Neural cell (in vitro differentiated cells): ENCODE results near the gene ALOXE3. TPM values are rescaled to one million over a fixed set of nuclear protein-coding genes. Genes with fewer than 3 reads are reported as not detected.

Experiments used
- H2AFZ ChIP-seq: fragments of 200-600, 300-800 bp; sonication (generic), shearing (Covaris generic); 2 replicates; pipeline ENCODE4 v1.6.0; 2014; ENCODE audit warnings: low read depth, mild to moderate bottlenecking, antibody characterized with exemption, low read length, moderate library complexity
- H3F3A ChIP-seq: fragments of 200-600 bp; shearing (Covaris generic); 2 replicates; pipeline ENCODE4 v1.6.1; 2016; ENCODE audit warnings: mild to moderate bottlenecking, moderate library complexity, mixed read lengths, antibody characterized with exemption, low read length; ENCODE audit not compliant: insufficient read depth, poor library complexity, severe bottlenecking
- H3K27ac ChIP-seq: fragments of 200-600, 300-800 bp; sonication (generic), shearing (Covaris generic); 2 replicates; pipeline ENCODE4 v1.5.1; 2014; ENCODE audit warnings: mild to moderate bottlenecking, low read length, moderate library complexity
- H3K27me3 ChIP-seq: fragments of 300-800, 200-600 bp; sonication (generic), shearing (Covaris generic); 2 replicates; pipeline ENCODE4 v1.6.0; 2014; ENCODE audit warnings: mild to moderate bottlenecking, low read depth, low read length, moderate library complexity; ENCODE audit not compliant: insufficient read depth
- H3K36me3 ChIP-seq: fragments of 300-800, 200-600 bp; sonication (generic), shearing (Covaris generic); 2 replicates; pipeline ENCODE4 v1.5.1; 2014; ENCODE audit warnings: mild to moderate bottlenecking, antibody characterized with exemption, low read length, moderate library complexity; ENCODE audit not compliant: insufficient read depth
- H3K4me2 ChIP-seq: fragments of 300-800, 200-600 bp; sonication (generic), shearing (Covaris generic); 2 replicates; pipeline ENCODE4 v1.6.0; 2014; ENCODE audit warnings: mild to moderate bottlenecking, low read length
- H3K4me3 ChIP-seq: fragments of 300-800, 200-600 bp; sonication (generic), shearing (Covaris generic); 2 replicates; pipeline ENCODE4 v1.5.1; 2014; ENCODE audit warnings: mild to moderate bottlenecking, low read length, moderate library complexity
- H3K79me2 ChIP-seq: fragments of 200-600 bp; shearing (Covaris generic); replicated peaks from 2 replicates; pipeline ENCODE4 v1.6.0; 2014; ENCODE audit warnings: mild to moderate bottlenecking, low read length, moderate library complexity; ENCODE audit not compliant: insufficient read depth
- H3K9ac ChIP-seq: fragments of 300-800, 200-600 bp; sonication (generic), shearing (Covaris generic); 2 replicates; pipeline ENCODE4 v1.6.1; 2016; ENCODE audit warnings: mild to moderate bottlenecking, low read length, mixed read lengths
- H3K9me2 ChIP-seq: fragments of 200-600 bp; shearing (Covaris generic); 2 replicates; pipeline ENCODE4 v1.6.1; 2016; ENCODE audit warnings: mild to moderate bottlenecking, low read length, mixed read lengths; ENCODE audit not compliant: insufficient read depth
- H3K9me3 ChIP-seq: fragments of 200-600, 300-800 bp; sonication (generic), shearing (Covaris generic); 2 replicates; pipeline ENCODE4 v1.6.1; 2016; ENCODE audit warnings: mild to moderate bottlenecking, mixed run types, low read length, moderate library complexity, mixed read lengths
- H4K20me1 ChIP-seq: fragments of 200-600 bp; shearing (Covaris generic); 2 replicates; pipeline ENCODE4 v1.6.1; 2016; ENCODE audit warnings: mild to moderate bottlenecking, mixed run types; ENCODE audit not compliant: insufficient read depth
- CTCF ChIP-seq: fragments of 450-650 bp; IDR thresholded peaks from 2 replicates; pipeline ENCODE4 v1.5.1; 2014; ENCODE audit warnings: antibody characterized with exemption, mild to moderate bottlenecking, moderate library complexity; ENCODE audit not compliant: poor library complexity, severe bottlenecking
- EP300 ChIP-seq: fragments of 450-650 bp; conservative IDR thresholded peaks from 2 replicates; pipeline ENCODE4 v1.6.1; 2014; ENCODE audit warnings: antibody characterized with exemption, mild to moderate bottlenecking, moderate library complexity; ENCODE audit not compliant: poor library complexity, severe bottlenecking
- EZH2 ChIP-seq: fragments of 200-600, 300-800 bp; shearing (Covaris generic), sonication (generic); IDR thresholded peaks from 2 replicates; pipeline ENCODE4 v1.6.1; 2014; ENCODE audit warnings: antibody characterized with exemption, low read length, borderline replicate concordance, mild to moderate bottlenecking; ENCODE audit not compliant: insufficient read depth, poor library complexity, severe bottlenecking
- MXI1 ChIP-seq: fragments of 450-650 bp; conservative IDR thresholded peaks from 2 replicates; pipeline ENCODE4 v1.6.1; 2014; ENCODE audit warnings: antibody characterized with exemption, mild to moderate bottlenecking; ENCODE audit not compliant: poor library complexity, severe bottlenecking
- POLR2AphosphoS5 ChIP-seq: IDR thresholded peaks from 2 replicates; pipeline ENCODE4 v1.6.1; 2012
- RAD21 ChIP-seq: fragments of 450-650 bp; conservative IDR thresholded peaks from 2 replicates; pipeline ENCODE4 v1.6.1; 2014; ENCODE audit warnings: antibody characterized with exemption, mild to moderate bottlenecking, moderate library complexity
- REST ChIP-seq: IDR thresholded peaks from 2 replicates; pipeline ENCODE4 v1.6.1; 2012; ENCODE audit warnings: borderline replicate concordance
- SMC3 ChIP-seq: fragments of 450-650 bp; conservative IDR thresholded peaks from 2 replicates; pipeline ENCODE4 v1.6.1; 2014; ENCODE audit warnings: antibody characterized with exemption, mild to moderate bottlenecking, moderate library complexity; ENCODE audit not compliant: poor library complexity
- TAF1 ChIP-seq: IDR thresholded peaks from 2 replicates; pipeline ENCODE4 v1.6.1; 2012; ENCODE audit warnings: low read depth
- polyA plus RNA-seq: library from polyadenylated mRNA; depleted of rRNA; stranded (reverse); fragments of >200 nt; gene quantifications from 2 replicates; pipeline ENCODE4 v1.2.3, GENCODE V29; 2014

Gene ALOXE3
- polyA plus RNA-seq, 1 donor from 2014 or later, result 0.77 TPM

GRCh38 chr17:8100111-8100510 lies 18.2 kb downstream of the ALOXE3 start:
- H3K4me3 ChIP-seq, result no peak overlapping the region
- H3K27ac ChIP-seq, result no peak overlapping the region
- no peaks in the 10 kb centered on the region for H3K27me3 ChIP-seq
- TF ChIP-seq MXI1, result no peak
- no peak for TF ChIP-seq EZH2
- TF ChIP-seq TAF1, result no peak
- TF ChIP-seq SMC3, result no peak
- no peak for TF ChIP-seq CTCF
- TF ChIP-seq POLR2AphosphoS5, result no peak
- no peaks in the 10 kb centered on the region for H3K9me3 ChIP-seq
- H2AFZ ChIP-seq, result no peak overlapping the region
- H3K79me2 ChIP-seq, result no peaks in the 10 kb centered on the region
- no peaks in the 10 kb centered on the region for H3K36me3 ChIP-seq
- H3F3A ChIP-seq, result no peaks in the 10 kb centered on the region
- no peaks in the 10 kb centered on the region for H4K20me1 ChIP-seq
- no peak overlapping the region for H3K9ac ChIP-seq
- H3K9me2 ChIP-seq, result no peaks in the 10 kb centered on the region
- H3K4me2 ChIP-seq, result no peak overlapping the region

DNA sequence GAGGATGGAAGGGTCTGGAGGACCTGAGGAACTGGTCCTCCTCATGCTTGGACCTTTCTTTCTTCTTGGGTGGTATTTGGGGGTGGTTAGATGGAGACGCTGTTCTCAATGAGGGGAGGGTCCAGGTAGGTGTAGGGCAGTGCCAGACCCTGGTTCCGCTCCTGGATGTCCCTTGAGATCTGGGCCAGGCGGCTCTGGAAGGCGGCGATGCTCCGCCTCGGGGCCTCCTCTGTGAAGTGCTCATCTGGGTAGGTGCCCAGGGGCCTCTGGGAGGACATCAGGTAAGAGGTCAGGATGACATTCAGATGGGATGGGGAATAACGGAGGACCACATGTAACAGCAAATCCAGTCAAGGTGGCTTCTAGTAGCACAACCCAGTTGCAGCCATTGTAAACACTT lies 21.8 kb downstream of the ALOXE3 start:
- Histone ChIP-seq H3K4me3 (no peak overlapping the region), H3K79me2 (no peaks in the 10 kb centered on the region), H3K4me2 (no peak overlapping the region), H4K20me1 (no peaks in the 10 kb centered on the region), H3K9me2 (no peaks in the 10 kb centered on the region), H3F3A (no peaks in the 10 kb centered on the region), H3K9me3 (no peaks in the 10 kb centered on the region), H2AFZ (no peak overlapping the region), H3K27me3 (no peaks in the 10 kb centered on the region), H3K9ac (no peak overlapping the region), H3K27ac (no peak overlapping the region), H3K36me3 (no peaks in the 10 kb centered on the region)
- TF ChIP-seq MXI1 (no peak), EZH2 (no peak), EP300 (no peak), RAD21 (no peak), POLR2AphosphoS5 (no peak), SMC3 (no peak), REST (no peak), TAF1 (no peak), CTCF (no peak)
